Keratinocyte (primary cell): ENCODE results near the gene SLIT3.

ENCODE experiments used
- CTCF ChIP-seq, 3 experiments: IDR thresholded peaks in 1 of 3; conservative IDR thresholded peaks in 1 of 3; optimal IDR thresholded peaks in 1 of 3; 2 replicates in 2 of 3; 3 replicates in 1 of 3; pipeline versions ENCODE3 to v1.5.1; 2011; ENCODE audit warnings: low read length in 3 of 3, mild to moderate bottlenecking in 3 of 3, moderate library complexity in 2 of 3, control low read depth in 1 of 3, inconsistent platforms in 1 of 3; ENCODE audit not compliant: insufficient read depth in 2 of 3; ENCODE audit errors: extremely low read depth in 1 of 3
- EZH2 ChIP-seq: IDR thresholded peaks from one replicate; pipeline ENCODE4 v1.6.1; 2012; ENCODE audit warnings: inconsistent platforms, mild to moderate bottlenecking, low read length, moderate library complexity

- TF ChIP-seq CTCF (optimal IDR thresholded peaks at IDR 0.05 in 1 of 3, IDR thresholded peaks at IDR 0.05 in 1 of 3, conservative IDR thresholded peaks at IDR 0.05 in 1 of 3; ENCODE audit: extremely low read depth in 1 of 3, insufficient read depth in 2 of 3, low read length in 3 of 3) = no peak
- no peak for TF ChIP-seq EZH2
Measured at GRCh38 chr5:169243651-169244422, 57.1 kb downstream of the SLIT3 start.
